NCI-H82 treated with DMSO at 0.1 percent for 48 hours (cell line): Measurements from ENCODE around the gene GNB2.
"Not testable (repeated sequence)": the region's sequence is repeated elsewhere in the genome, so short reads cannot be mapped to it uniquely, and the experiment has no call there.

Experiments
- DNase-seq: peaks from one replicate; lab custom pipeline; 2025; ENCODE audit not compliant: unreplicated experiment; lab: John Stamatoyannopoulos, UW

The GNB2 gene

DNA sequence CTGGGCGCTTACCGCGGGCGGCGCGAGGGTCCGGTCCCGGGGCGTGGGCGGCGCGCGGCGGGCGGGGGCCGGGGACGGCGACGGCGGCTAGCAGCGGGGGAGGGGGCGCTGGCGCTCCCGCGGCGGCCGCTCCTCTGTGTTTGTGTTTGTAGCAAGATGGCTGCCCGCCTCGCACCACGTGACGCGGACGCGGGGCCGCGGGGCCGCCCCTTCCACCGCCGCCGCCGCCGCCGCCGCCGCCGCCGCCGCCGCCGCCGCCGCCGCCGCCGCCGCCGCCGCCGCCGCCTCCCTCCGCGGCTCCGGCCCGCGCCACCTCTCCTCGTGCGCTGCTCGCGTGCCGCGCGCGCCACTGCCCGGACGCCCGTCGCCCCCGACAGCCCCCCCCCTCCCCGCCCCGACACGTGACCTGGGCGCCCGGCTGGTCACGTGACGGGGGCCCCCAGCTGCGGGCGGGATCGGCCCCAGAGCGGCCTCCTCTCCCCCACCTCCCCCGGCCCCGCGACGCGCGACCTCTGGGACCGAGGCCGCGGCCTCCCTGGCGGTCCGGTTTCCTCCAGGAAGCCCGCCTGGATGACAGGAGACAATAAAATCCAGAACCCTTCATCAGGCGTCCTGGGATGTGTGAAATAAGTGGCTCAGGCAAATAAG lies 20.7 kb downstream of the GNB2 start, which contains the start of gene GIGYF1:
TSS of gene GIGYF1 (minus strand) at position 153 of the 648 bp plus-strand sequence. CDS start 6,012 bp downstream, outside the sequence.
- peak; percentile 16 for DNase-seq

DNA sequence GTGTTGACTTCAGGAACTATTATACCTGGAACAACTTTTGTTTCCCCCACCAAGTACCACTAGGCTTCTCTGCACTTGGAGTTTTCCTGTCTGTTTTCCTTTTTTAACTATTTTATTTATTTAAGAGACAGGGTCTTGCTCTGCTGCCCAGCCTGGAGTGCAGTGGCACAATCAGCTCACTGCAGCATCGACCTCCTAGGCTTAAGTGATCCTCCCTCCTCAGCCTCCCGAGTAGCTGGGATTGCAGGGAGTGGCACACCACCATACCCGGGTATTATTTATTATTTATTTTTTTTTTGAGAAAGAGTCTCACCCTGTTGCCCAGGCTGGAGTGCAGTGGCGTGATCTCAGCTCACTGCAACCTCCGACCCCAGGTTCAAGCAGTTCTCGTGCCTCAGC lies 22.6 kb downstream of the GNB2 start:
- DNase-seq, result no peak

DNA sequence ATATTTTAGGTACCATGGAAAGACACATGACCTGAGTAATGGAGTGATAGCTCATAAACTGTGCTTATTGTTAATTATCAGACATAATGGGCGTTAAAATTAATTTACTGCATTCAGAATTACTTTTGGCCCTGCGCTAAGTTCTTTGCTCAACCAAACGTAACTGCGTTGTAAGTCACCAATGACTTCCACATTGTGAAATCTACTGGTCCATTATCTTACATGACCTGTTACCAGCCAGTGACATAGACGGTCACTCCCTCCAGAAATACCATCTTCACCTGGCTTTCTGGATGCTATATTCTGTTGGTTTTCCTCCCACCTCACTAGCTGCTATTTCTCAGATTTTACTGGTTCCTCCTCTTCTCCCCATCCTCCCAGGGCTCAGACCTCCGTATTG lies 25.5 kb downstream of the GNB2 start:
- DNase-seq, result no peak

DNA sequence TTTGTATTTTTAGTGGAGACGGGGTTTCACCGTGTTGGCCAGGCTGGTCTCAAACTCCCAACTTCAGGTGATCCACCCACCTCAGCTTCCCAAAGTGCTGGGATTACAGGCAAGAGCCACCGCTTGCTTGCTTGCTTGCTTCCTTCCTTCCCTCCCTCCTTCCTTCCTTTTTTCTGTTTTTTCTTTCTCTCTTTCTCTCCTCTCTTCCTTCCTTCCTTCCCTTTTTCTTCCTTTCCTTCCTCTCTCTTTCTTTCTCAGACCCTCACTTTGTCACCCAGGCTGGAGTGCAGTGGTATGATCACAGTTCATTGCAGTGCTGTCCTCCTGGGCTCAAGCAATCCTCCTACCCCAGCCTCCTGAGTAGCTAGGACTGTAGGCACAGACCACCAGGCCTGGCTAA lies 27.5 kb downstream of the GNB2 start:
- DNase-seq, result not testable (repeated sequence)

DNA sequence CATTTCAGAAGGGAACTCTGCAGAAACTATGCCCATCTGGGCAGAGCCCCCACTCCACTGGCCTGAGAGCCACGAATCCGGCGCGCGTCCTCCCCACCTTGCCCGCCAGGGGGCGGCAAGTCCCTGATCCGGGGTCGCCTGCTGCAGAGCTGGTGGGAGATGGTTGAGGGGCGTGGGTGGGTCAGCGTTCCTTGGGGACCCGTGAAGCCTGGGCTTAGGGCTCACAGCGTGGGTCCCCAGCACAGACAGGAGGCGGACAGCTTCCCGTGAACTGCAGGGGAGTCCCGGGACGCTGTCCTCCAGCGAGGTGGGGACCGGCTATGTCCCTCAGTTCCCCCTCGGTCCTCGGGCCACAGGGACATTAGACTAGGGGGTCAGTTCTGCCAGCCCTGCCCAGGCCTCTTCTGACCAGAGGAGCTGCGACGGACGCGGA lies 31.8 kb downstream of the GNB2 start:
- DNase-seq, result peak; percentile 36

DNA sequence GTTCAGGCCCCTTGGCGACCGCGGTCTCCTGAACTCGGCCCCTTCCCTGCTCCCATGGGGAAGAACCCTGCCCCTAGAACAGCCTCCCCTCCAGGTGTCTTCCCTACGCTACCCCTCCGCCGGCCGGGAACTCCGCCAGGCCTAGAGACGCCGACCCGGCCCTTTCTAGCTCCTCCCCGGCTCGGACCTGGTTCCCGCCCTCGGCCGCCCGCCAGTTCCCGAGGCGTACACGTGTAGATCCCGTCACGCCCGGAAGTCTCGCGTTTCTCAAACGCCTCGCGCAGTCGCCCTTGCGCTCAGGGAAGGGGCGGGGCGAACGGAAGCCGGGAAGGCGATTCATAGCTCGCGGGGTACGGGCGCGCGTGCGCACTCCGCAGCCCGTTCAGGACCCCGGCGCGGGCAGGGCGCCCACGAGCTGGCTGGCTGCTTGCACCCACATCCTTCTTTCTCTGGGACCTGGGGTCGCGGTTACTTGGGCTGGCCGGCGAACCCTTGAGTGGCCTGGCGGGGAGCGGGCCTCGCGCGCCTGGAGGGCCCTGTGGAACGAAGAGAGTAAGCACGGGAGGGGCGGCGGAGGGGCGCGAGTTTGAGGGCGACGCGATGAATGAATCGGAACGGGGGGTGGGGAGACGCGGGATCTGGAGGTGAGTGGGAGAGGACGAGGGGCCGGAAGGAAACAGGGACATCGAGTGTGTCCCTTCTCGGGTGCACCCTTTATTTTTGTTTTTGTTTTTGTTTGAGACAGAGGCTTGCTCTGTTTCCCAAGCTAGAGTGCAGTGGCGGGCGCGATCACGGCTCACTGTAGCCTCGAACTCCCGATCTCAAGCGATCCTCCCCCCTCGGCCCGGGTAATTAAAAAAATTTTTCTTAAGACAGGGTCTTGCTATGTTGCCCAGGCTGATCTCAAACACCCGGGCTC lies 32.5 kb downstream of the GNB2 start, which contains the start of gene POP7:
TSS of gene POP7 (plus strand) at position 369 of the 919 bp plus-strand sequence. CDS start 710 bp downstream, outside the sequence.
- DNase-seq, result peak; percentile 90

DNA sequence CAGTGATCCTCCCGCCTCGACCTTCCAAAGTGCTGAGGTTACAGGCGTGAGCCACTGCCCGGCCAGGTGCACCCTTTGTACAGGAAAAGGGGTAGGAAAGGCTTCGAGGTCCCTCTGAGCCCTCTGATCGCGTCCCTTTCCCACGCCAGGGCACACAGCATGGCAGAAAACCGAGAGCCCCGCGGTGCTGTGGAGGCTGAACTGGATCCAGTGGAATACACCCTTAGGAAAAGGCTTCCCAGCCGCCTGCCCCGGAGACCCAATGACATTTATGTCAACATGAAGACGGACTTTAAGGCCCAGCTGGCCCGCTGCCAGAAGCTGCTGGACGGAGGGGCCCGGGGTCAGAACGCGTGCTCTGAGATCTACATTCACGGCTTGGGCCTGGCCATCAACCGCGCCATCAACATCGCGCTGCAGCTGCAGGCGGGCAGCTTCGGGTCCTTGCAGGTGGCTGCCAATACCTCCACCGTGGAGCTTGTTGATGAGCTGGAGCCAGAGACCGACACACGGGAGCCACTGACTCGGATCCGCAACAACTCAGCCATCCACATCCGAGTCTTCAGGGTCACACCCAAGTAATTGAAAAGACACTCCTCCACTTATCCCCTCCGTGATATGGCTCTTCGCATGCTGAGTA lies 33.3 kb downstream of the GNB2 start:
- DNase-seq, result no peak

DNA sequence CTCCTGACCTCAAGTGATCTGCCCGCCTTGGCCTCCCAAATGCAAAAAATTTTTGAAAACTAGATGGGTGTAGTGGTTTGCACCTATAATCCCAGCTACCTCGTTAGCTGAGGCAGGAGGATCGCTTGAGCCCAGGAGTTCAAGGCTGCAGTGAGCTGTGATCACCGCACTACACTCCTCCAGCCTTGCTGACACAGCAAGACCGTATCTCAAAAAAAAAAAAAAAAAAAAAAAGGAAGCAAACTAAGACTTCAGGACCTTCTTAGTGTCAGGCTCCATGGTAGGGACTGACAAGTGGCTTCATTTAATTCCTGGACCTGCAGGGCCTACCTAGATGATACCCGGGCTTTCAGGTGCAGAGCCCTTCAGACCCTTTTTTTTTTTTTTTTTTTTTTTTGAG lies 34.9 kb downstream of the GNB2 start:
- DNase-seq, result no peak

DNA sequence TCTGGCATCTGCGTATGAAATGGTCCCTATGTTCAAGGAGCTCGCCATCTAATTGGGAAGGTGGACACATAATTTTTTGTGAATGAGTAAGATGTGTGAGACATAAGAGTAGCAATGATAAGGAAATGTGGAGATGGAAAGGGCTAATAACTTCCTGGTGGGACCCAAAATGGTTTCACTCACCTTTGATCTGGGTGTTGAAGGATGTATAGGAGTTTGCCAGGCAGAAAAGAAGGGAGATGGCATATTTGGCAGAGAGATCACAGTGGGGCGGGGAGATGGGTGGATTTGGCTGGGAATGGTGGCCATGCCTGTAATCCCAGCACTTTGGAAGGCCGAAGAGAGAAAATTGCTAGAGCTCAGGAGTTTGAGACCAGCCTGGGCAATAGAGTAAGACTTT lies 36.9 kb downstream of the GNB2 start:
- DNase-seq, result no peak

DNA sequence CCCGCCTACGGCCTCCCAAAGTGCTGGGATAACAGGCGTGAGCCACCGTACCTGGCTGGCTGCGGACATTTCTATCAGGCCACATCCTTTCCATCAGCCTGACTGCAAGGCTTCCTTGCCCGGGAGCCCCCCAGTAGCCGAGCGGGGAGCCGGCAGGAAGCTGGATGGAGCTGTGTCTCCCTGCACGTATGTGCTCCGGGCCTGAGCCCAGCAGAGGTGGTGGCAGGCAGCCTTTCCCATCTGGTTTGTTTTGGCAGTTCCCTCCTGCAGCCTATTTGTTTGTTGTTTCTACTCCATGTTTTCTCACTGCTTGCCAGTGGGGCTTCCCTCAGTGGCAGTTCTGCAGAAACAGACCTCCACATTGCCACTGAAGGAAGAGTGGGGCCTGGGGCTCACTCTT lies 37.8 kb downstream of the GNB2 start:
- no peak for DNase-seq

DNA sequence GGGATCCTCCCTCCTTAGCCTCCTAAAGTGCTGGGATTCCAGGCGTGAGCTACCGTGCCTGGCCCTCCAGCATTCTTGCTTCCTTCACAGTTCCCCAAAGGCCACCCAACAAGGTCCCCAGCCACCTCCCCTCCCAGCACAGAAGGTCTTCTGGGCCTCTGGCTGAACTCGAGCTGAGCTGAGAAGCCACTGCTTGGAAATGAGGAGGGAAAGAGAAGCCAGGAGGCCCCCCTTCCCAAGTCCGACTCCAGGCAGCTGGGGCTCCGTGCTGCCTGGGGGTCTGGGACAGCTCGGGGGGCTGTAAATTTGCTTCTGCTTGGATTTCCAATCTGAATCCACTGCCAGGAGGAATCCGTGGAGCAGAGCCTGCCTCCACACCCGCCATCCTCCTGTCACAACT lies 41.2 kb downstream of the GNB2 start:
- no peak for DNase-seq

DNA sequence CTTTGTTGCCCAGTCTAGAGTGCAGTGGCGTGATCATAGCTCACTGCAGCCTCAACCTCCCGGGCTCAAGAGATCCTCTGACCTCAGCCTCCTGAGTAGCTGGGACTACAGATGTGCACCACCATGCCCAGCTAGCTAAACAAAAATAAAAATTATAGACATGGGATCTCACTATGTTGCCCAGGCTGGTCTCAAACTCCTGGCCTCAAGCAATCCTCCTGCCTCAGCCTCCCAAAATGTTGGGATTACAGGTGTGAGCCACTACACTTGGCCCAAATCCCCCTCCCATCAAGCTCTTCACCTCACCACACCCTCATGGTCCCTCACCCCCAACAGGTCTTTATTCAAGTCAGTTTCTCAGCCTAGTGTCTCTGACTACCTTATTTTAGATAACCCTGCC lies 43.5 kb downstream of the GNB2 start:
- DNase-seq, result not testable (repeated sequence)

DNA sequence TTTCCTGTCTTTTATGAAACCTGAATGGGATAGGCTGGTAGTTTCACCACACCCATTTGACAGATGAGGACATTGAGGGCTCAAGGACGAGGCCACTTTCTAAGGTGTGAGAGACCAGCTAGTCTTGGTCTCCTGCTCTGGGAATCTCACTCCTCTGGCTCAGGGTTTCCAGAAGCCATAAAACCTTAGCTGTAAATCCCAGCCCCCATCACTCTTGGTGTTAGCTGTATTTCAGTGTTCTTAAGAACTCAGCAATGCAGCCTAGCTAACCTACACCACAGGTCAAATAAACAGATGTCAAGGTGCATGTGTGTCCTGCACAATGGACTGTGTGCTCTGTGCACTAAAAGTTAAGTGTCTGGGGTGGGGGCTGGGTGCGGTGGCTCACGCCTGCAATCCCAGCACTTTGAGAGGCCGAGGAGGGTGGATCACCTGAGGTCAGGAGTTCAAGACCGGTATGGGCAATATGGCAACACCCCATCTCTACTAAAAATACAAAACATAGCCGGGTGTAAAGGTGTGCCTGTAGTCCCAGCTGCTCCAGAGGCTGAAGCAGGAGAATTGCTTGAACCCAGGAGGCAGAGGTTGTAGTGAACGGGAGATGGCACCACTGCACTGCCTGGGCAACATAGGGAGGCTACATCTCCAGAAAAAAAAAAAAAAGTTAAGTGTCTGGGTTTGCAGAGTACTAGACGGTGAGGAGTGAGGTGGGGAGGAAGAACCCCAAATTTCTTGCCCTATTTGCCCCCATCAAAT lies 46.2 kb downstream of the GNB2 start:
- no peak for DNase-seq

DNA sequence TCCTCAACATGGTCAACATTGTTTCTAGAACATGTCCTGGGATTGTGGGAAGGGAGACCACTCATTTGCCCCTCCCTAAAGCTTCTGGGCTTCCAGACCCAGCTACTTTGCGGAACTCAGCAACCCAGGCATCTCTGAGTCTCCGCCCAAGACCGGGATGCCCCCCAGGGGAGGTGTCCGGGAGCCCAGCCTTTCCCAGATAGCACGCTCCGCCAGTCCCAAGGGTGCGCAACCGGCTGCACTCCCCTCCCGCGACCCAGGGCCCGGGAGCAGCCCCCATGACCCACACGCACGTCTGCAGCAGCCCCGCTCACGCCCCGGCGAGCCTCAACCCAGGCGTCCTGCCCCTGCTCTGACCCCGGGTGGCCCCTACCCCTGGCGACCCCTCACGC lies 46.7 kb downstream of the GNB2 start, which contains the start of gene EPO:
TSS of gene EPO (plus strand) at position 190 of the 392 bp plus-strand sequence. CDS start 513 bp downstream, outside the sequence.
- DNase-seq, result no peak

DNA sequence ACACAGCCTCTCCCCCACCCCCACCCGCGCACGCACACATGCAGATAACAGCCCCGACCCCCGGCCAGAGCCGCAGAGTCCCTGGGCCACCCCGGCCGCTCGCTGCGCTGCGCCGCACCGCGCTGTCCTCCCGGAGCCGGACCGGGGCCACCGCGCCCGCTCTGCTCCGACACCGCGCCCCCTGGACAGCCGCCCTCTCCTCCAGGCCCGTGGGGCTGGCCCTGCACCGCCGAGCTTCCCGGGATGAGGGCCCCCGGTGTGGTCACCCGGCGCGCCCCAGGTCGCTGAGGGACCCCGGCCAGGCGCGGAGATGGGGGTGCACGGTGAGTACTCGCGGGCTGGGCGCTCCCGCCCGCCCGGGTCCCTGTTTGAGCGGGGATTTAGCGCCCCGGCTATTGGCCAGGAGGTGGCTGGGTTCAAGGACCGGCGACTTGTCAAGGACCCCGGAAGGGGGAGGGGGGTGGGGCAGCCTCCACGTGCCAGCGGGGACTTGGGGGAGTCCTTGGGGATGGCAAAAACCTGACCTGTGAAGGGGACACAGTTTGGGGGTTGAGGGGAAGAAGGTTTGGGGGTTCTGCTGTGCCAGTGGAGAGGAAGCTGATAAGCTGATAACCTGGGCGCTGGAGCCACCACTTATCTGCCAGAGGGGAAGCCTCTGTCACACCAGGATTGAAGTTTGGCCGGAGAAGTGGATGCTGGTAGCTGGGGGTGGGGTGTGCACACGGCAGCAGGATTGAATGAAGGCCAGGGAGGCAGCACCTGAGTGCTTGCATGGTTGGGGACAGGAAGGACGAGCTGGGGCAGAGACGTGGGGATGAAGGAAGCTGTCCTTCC lies 47.3 kb downstream of the GNB2 start:
- no peak for DNase-seq

DNA sequence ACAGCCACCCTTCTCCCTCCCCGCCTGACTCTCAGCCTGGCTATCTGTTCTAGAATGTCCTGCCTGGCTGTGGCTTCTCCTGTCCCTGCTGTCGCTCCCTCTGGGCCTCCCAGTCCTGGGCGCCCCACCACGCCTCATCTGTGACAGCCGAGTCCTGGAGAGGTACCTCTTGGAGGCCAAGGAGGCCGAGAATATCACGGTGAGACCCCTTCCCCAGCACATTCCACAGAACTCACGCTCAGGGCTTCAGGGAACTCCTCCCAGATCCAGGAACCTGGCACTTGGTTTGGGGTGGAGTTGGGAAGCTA lies 47.9 kb downstream of the GNB2 start:
- DNase-seq, result no peak

DNA sequence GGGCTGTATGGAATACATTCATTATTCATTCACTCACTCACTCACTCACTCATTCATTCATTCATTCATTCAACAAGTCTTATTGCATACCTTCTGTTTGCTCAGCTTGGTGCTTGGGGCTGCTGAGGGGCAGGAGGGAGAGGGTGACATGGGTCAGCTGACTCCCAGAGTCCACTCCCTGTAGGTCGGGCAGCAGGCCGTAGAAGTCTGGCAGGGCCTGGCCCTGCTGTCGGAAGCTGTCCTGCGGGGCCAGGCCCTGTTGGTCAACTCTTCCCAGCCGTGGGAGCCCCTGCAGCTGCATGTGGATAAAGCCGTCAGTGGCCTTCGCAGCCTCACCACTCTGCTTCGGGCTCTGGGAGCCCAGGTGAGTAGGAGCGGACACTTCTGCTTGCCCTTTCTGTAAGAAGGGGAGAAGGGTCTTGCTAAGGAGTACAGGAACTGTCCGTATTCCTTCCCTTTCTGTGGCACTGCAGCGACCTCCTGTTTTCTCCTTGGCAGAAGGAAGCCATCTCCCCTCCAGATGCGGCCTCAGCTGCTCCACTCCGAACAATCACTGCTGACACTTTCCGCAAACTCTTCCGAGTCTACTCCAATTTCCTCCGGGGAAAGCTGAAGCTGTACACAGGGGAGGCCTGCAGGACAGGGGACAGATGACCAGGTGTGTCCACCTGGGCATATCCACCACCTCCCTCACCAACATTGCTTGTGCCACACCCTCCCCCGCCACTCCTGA lies 49.1 kb downstream of the GNB2 start:
- DNase-seq, result no peak

DNA sequence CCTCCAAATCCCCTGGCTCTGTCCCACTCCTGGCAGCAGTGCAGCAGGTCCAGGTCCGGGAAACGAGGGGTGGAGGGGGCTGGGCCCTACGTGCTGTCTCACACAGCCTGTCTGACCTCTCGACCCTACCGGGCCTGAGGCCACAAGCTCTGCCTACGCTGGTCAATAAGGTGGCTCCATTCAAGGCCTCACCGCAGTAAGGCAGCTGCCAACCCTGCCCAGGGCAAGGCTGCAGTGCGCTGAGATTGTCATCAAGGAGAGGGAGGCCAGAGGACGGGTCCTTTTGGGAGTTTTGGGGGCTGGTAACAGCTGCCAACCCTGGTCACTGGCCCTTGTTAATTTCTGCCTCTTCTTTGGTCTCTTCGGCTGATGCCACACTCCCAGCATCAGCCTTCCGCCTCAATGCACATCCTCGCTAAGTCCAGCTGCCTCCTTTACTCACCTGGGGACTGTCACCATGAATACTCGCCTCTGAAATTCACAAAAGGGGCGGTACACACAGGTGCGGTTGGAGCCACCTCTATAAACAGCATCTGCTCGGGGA lies 50.3 kb downstream of the GNB2 start:
- no peak for DNase-seq

DNA sequence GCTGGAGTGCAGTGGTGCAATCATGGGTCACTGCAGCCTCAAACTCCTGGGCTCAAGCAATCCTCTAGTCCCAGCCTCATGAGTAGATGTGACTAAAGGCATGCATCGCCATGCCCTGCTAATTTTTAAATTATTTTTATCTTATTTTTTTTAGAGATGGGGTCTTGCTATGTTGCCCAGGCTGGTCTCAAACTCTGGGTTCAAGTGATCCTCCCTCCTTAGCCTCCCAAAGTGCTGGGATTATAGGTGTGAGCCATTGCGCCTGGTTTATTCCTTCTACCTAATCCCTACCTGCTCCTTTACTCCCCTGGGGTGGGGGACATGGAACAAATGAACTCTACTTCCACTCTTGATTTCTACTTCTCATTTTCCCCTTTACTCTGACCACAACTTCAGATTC lies 50.8 kb downstream of the GNB2 start:
- not testable (repeated sequence) for DNase-seq
